NCI-H226 (cell line): ENCODE results near the gene LAIR2.

ENCODE experiments used
- DNase-seq: peaks from one replicate; pipeline ENCODE4 v3.0.0-alpha.2; 2015

Gene LAIR2

DNA sequence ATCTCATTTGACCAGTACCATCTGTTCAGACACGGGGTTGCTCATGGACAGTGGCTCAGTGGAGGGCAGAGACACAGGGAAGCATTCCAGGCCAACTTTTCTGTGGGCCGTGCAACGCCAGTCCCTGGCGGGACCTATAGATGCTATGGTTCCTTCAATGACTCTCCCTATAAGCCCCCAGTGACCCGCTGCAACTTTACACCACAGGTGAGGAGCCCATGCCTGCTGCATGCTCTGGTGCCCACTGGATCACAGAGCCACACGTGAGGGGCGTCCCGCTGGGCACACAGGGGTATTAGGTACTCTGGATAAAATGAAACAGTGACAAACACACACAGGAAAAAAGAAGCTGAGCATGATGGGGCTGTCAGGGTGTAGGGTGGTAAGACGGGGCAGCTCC is 34.3 kb downstream of the LAIR2 start:
- DNase-seq: no peak

DNA sequence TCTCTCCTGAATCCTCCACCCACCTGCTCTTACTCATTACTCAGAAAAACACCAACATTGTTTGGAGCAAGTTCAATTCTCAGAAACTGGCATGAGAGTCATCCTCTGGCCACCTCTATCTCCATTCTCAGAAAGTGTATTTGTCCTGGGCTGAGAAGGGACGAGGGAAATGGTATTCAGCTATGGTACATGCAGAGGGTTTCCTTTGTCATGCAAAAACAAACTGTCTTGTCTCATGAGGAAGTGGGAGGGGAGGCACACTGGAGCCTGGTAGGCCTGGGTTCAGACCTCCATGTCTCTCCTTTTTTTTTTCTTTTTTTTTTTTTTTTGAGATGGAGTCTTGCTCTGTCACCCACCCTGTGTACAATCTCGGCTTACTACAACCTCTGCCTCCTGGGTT is 39.1 kb downstream of the LAIR2 start:
- no peak for DNase-seq

DNA sequence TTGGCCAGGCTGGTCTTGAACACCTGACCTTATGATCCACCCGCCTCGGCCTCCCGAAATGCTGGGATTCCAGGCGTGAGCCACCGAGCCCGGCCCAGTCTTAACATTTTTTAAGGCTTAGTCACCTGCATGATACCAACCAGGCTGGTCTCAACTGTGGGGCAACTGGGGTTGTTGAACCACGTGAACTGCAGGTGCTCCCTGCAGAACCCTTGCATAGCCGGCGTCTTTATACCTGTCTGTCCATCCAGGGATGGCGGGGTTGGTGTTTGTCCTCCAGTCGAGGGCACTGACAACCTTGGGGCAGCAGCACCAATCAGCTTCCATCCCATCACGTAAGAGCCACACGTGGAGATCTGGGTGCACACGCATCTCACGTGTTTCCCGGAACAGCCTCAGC is 46.2 kb downstream of the LAIR2 start:
- no peak for DNase-seq

DNA sequence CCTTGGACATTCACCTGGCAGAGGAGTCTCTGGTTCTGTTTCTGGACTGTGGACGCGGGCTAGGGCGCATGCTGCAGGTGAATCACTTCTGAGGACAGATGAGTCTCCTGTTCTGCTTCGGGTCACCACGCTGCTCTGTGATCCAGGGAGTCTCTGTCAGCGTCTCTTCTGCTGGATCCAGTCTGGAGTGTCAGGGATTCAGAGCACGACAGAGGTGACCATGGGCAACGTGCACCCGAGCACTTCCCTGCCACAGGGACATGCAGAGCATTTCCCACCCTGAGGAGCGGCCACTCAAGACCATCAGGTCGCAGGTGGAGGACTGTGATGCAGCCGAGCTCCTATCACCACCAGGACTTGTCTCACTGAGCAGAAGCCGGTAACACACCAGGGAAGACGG is 46.6 kb downstream of the LAIR2 start:
- DNase-seq: no peak

DNA sequence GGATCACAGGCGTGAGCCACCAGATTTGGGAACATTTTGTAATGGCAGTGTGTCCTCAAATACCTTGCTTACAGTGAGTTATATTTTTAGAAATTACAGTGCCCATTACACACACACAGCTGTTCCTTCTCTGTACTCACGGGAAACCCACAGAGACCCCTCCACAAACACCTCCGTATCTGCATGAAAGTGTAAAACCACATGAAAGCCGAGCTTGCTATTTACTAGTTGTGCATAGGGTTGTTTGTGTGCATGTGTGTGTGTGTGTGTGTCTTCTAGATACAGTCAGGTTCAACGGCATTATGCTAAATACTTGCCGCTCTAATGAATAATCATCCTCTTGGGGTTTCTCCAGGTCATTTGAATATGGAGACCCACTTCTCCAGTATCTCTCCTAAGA is 48.7 kb downstream of the LAIR2 start:
- no peak for DNase-seq

DNA sequence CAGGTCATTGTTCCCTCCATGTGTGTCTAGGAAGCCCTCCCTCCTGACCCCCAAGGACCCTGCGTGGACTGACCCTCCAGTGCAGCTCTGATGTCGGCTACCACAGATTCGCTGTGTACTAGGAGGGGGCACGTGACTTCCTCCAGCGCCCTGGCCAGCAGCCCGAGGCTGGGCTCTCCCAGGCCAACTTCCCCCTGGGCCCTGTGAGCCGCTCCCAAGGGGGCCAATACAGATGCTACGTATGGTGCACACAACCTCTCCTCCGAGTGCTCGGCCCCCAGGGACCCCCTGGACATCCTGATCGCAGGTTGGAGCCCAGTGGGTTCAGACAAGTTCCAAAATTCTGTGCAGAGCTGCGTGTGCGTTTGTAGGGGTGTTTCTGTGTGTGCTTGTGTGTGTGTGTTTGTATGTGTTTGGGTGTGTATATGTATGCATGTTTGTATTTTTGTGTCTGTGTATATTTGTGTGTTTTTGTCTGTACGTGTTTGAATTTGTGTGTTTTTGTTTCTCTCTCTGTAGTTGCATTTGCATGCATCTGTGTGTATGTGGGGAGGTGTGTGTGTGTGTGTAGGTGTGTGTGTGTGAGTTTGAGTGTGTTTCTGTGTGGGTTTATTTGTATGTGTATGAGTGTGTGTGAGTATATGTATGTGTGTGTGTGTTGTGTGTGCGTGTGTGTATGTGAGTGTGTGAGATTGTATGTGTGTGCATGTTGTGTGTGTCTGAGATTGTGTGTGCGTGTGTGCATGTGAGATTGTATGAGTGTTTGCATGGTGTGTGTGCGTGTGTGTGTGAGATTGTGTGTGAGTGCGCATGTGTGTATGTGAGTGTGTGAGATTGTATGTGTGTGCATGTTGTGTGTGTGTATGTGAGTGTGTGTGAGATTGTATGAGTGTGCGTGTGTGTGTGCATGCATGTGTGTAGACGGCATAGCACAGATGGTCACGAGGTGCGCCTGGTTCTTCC is 49.6 kb downstream of the LAIR2 start:
- no peak for DNase-seq

DNA sequence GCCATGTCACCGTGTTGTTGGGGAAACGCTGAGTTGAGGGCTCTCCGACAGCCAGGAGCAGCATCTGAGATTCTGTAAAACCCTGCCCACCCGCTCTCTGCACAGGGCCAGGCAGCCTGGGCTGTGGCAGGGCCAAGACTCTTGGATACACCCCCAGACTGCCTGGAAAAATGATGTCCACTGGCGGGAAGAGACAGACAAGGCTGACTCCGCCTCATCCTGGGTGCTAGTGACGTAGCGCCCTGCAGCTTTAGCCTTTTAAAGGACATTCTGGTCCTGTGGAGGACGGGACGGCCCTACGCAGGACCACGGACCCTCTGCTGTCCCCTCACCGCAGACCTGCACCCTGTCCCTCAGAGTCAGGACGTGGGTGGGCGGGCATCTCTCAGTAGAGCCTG is 50.3 kb downstream of the LAIR2 start:
- DNase-seq: no peak

DNA sequence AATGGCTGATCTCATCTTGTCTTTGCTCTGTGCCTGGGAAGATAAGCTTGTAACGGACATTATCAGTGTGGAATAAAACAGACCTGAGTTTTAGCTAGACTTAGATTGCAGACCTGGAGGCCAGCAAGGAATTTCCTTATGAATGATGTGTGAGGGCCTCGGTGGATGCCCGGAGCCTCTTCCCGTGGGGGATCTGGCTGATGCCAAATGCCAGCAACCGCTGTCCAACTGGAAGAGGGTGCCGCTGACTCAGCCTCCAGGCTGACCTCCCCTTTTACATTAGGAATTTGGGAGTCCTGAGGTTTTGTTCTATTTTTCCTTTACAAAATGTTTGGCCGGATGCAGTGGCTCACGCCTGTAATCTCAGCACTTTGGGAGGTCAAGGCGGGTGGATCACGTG is 51.4 kb downstream of the LAIR2 start:
- DNase-seq: no peak

DNA sequence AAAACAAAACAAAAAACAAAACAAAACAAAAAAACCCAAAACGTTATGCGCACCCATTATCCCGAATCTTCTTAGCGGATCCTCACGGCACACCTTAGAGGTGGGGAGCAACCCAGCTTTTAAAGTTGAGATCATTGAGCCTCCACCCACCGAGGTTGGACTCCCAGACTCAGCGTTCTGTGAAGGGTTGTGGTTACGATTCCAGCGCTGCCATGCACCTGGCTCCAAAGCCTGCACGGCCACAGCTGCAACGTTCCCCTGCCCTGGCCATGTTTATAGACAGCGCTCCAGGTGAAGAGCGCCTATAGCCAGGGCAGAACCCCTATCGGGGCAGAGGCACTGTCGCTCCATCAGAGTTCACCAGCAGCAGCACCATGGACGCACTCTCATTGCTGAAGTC is 52.3 kb downstream of the LAIR2 start:
- no peak for DNase-seq

DNA sequence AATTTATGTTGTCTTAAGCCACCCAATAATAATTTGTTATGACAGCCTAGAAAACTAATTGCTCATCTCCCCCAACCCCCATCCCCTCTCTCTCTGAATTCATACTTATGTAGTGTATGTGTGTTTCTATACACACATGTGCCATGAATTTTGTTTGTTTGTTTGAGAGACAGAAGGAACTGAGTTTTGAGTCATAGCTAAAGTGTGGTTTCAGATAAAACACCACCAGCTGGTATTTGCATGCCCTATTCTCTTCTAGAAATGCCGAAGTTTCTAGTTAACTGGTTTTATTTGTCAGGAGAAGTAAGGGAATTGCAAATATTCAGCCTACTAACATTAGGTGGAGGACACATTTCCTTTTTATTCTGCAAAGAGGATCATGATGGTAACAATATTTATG is 53.6 kb downstream of the LAIR2 start:
- DNase-seq: no peak

DNA sequence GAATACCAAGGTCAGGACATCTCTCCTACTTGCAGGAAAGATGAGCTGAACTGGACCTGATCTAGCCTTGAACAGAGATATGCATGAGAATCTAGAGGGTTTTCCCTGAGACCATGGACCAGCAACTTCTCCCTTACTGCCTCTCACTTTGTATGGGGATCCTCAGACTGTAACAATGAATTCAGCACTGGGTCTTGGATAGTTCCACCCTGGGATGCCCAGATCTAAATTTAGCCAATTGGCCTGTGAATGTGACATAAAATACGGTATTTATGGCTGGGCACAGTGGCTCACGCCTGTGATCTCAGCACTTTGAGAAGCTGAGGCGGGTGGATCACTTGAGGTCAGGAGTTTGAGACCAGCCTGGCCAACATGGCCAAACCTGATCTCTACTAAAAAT is 55.7 kb downstream of the LAIR2 start:
- no peak for DNase-seq
